ENCODE data around the gene PAQR3. TPM values are rescaled to one million over a fixed set of nuclear protein-coding genes. Genes with fewer than 3 reads are reported as not detected.

Gene PAQR3
- total and polyA plus RNA-seq, 12 donors: 1.1 to 14.1 (median 5.8) TPM

Small RNA genes within 50 kb of the gene (small RNA-seq; reads per million reads assigned to genes)
- gene RN7SL127P: 0 reads per million in 2 donors

Other genes with a start within 250 kb of the PAQR3 start
- 10 to 100 TPM; 18.7 to 73.2 (median 39.9) TPM for gene BMP2K, start 163.1 kb downstream of the PAQR3 start, total RNA-seq
- gene BMP2K, start 163.1 kb downstream of the PAQR3 start, polyA plus RNA-seq: 10 to 100 TPM in 2 of 3 donors, 1 to 10 TPM in 1; 8.7 to 54.9 (median 11.1) TPM